Neural progenitor cell (in vitro differentiated cells): Measurements from ENCODE around the gene ELOVL4. TPM values are rescaled to one million over a fixed set of nuclear protein-coding genes. Genes with fewer than 3 reads are reported as not detected.

Experiments
- DNase-seq: peaks from one replicate; pipeline ENCODE4 v3.0.0-alpha.2; 2016; ENCODE audit warnings: low spot score
- H2AFZ ChIP-seq: fragments of 200-600 bp; sonication (generic); replicated peaks from 2 replicates; pipeline ENCODE4 v1.6.1; 2016; ENCODE audit warnings: antibody characterized with exemption
- H3F3A ChIP-seq: fragments of 200-600 bp; sonication (generic); 2 replicates; pipeline ENCODE4 v1.6.1; 2016; ENCODE audit warnings: antibody characterized with exemption, low read depth
- H3K27ac ChIP-seq: fragments of 200-600 bp; sonication (generic); 2 replicates; pipeline ENCODE4 v1.5.1; 2016; ENCODE audit warnings: mild to moderate bottlenecking
- H3K27me3 ChIP-seq: fragments of 200-600 bp; sonication (generic); 2 replicates; pipeline ENCODE4 v1.6.1; 2016; ENCODE audit warnings: mild to moderate bottlenecking, moderate library complexity
- H3K36me3 ChIP-seq: fragments of 200-600 bp; sonication (generic); 2 replicates; pipeline ENCODE4 v1.5.1; 2016
- H3K4me1 ChIP-seq: fragments of 200-600 bp; sonication (generic); 2 replicates; pipeline ENCODE4 v1.6.1; 2016; ENCODE audit warnings: mixed run types
- H3K4me2 ChIP-seq: fragments of 200-600 bp; sonication (generic); 2 replicates; pipeline ENCODE4 v1.6.1; 2016
- H3K4me3 ChIP-seq: fragments of 200-600 bp; sonication (generic); 2 replicates; pipeline ENCODE4 v1.5.1; 2016
- H3K79me2 ChIP-seq: fragments of 200-600 bp; sonication (generic); 2 replicates; pipeline ENCODE4 v1.6.1; 2016; ENCODE audit warnings: low read depth
- H3K9ac ChIP-seq: fragments of 200-600 bp; sonication (generic); 2 replicates; pipeline ENCODE4 v1.6.1; 2016
- H3K9me3 ChIP-seq: fragments of 200-600 bp; sonication (generic); 2 replicates; pipeline ENCODE4 v1.5.1; 2016; ENCODE audit warnings: low read depth
- H4K20me1 ChIP-seq: fragments of 200-600 bp; sonication (generic); 2 replicates; pipeline ENCODE4 v1.6.1; 2016; ENCODE audit warnings: low read depth
- H3K27ac Mint-ChIP-seq: 3 replicates; pipeline ENCODE4 v1.8.0; 2021; ENCODE audit warnings: mixed read lengths
- H3K27me3 Mint-ChIP-seq: 2 replicates; pipeline ENCODE4 v1.8.0; 2022; ENCODE audit warnings: low read depth, mild to moderate bottlenecking, inconsistent platforms, moderate library complexity, mixed read lengths; ENCODE audit not compliant: insufficient read depth
- H3K36me3 Mint-ChIP-seq: 3 replicates; pipeline ENCODE4 v1.8.0; 2021; ENCODE audit warnings: mixed read lengths
- H3K4me1 Mint-ChIP-seq: 3 replicates; pipeline ENCODE4 v1.8.0; 2021; ENCODE audit warnings: mixed read lengths
- H3K4me3 Mint-ChIP-seq: 3 replicates; pipeline ENCODE4 v1.8.0; 2021; ENCODE audit warnings: mild to moderate bottlenecking, moderate library complexity, mixed read lengths
- H3K9me3 Mint-ChIP-seq: 3 replicates; pipeline ENCODE4 v1.8.0; 2020; ENCODE audit warnings: mixed read lengths
- CTCF ChIP-seq: fragments of 200-600 bp; sonication (generic); IDR thresholded peaks from 2 replicates; pipeline ENCODE4 v1.5.1; 2017; ENCODE audit warnings: antibody characterized with exemption, mild to moderate bottlenecking
- EZH2 ChIP-seq: fragments of 200-600 bp; sonication (generic); IDR thresholded peaks from 2 replicates; pipeline ENCODE4 v1.6.1; 2017; ENCODE audit warnings: antibody characterized with exemption, mild to moderate bottlenecking, moderate library complexity
- EZH2phosphoT487 ChIP-seq: fragments of 200-600 bp; sonication (generic); IDR thresholded peaks from 2 replicates; pipeline ENCODE4 v1.6.1; 2017; ENCODE audit warnings: antibody characterized with exemption
- total RNA-seq: library from RNA; depleted of rRNA; stranded (reverse); fragments of >200 nt; gene quantifications from 2 replicates; pipeline ENCODE4 v1.2.3, GENCODE V29; 2015; ENCODE audit warnings: low replicate concordance

ELOVL4 gene
- total RNA-seq, 1 donor from 2014 or later: 17.2 TPM

- DNase-seq: no peak
- H3K4me3 Mint-ChIP-seq: no peak overlapping the region
- H3K27ac Mint-ChIP-seq: no peak overlapping the region
- no peaks in the 10 kb centered on the region for H3K36me3 Mint-ChIP-seq
- H3K9me3 Mint-ChIP-seq: no peaks in the 10 kb centered on the region
- H3K36me3 ChIP-seq: no peaks in the 10 kb centered on the region
- peaks cover 10% of the 10 kb centered on the region for H3K27me3 Mint-ChIP-seq
- H3K4me3 ChIP-seq: no peak overlapping the region
- H3K79me2 ChIP-seq: peaks cover 57% of the 10 kb centered on the region
- peaks cover 5% of the 10 kb centered on the region for H4K20me1 ChIP-seq
- peaks cover 7% of the 10 kb centered on the region for H3K27me3 ChIP-seq
- peaks cover 22% of the 10 kb centered on the region for H3F3A ChIP-seq
- H3K4me2 ChIP-seq: no peak overlapping the region
- H3K27ac ChIP-seq: no peak overlapping the region
- no peak overlapping the region for H2AFZ ChIP-seq
- peaks cover 22% of the 10 kb centered on the region for H3K4me1 Mint-ChIP-seq
- H3K4me1 ChIP-seq: peaks cover 21% of the 10 kb centered on the region
- no peak overlapping the region for H3K9ac ChIP-seq
- no peaks in the 10 kb centered on the region for H3K9me3 ChIP-seq
- no peak for TF ChIP-seq EZH2phosphoT487
Observed at GRCh38 chr6:79943133-79943532, 4.2 kb downstream of the ELOVL4 start.

- Mint-ChIP-seq H3K4me3 (no peak overlapping the region), H3K4me1 (peaks cover 22% of the 10 kb centered on the region), H3K27ac (no peak overlapping the region), H3K27me3 (peaks cover 4% of the 10 kb centered on the region), H3K9me3 (no peaks in the 10 kb centered on the region), H3K36me3 (no peaks in the 10 kb centered on the region)
- peaks cover 21% of the 10 kb centered on the region for H3K4me1 ChIP-seq
- peak overlapping the region; percentile 8 for H3K4me2 ChIP-seq
- no peak for DNase-seq
- H3K36me3 ChIP-seq: no peaks in the 10 kb centered on the region
- peaks cover 15% of the 10 kb centered on the region for H3F3A ChIP-seq
- H3K27me3 ChIP-seq: no peaks in the 10 kb centered on the region
- H3K9ac ChIP-seq: no peak overlapping the region
- H3K4me3 ChIP-seq: no peak overlapping the region
- H4K20me1 ChIP-seq: peaks cover 5% of the 10 kb centered on the region
- H3K27ac ChIP-seq: no peak overlapping the region
- H2AFZ ChIP-seq: no peak overlapping the region
- H3K79me2 ChIP-seq: peaks cover 57% of the 10 kb centered on the region
- no peaks in the 10 kb centered on the region for H3K9me3 ChIP-seq
- no peak for TF ChIP-seq EZH2phosphoT487
- no peak for TF ChIP-seq CTCF
Observed at GRCh38 chr6:79941489-79942151, 5.7 kb downstream of the ELOVL4 start.

GRCh38 chr6:79928478-79928998 lies 18.8 kb downstream of the ELOVL4 start:
- Mint-ChIP-seq H3K4me3 (no peak overlapping the region), H3K4me1 (no peaks in the 10 kb centered on the region), H3K27ac (no peak overlapping the region), H3K27me3 (no peaks in the 10 kb centered on the region), H3K9me3 (no peaks in the 10 kb centered on the region), H3K36me3 (no peaks in the 10 kb centered on the region)
- Histone ChIP-seq H3K36me3 (no peaks in the 10 kb centered on the region), H3K27ac (no peak overlapping the region), H4K20me1 (no peaks in the 10 kb centered on the region), H3F3A (no peaks in the 10 kb centered on the region), H3K4me3 (no peak overlapping the region), H3K4me1 (peaks cover 4% of the 10 kb centered on the region), H3K9ac (no peak overlapping the region), H3K9me3 (no peaks in the 10 kb centered on the region), H3K79me2 (peaks cover 3% of the 10 kb centered on the region), H3K4me2 (no peak overlapping the region), H2AFZ (no peak overlapping the region), H3K27me3 (no peaks in the 10 kb centered on the region)
- DNase-seq: no peak
- TF ChIP-seq EZH2phosphoT487: no peak
- TF ChIP-seq EZH2: no peak
- TF ChIP-seq CTCF: no peak

- DNase-seq: no peak
- no peak overlapping the region for H3K27ac Mint-ChIP-seq
- H3K36me3 ChIP-seq: no peaks in the 10 kb centered on the region
Observed at GRCh38 chr6:79927758-79928157, 19.6 kb downstream of the ELOVL4 start.

More at GRCh38 chr6:79927758-79928157, 19.6 kb downstream of the ELOVL4 start:
- Mint-ChIP-seq H3K4me3 (no peak overlapping the region), H3K4me1 (no peaks in the 10 kb centered on the region), H3K36me3 (no peaks in the 10 kb centered on the region), H3K27me3 (no peaks in the 10 kb centered on the region), H3K9me3 (no peaks in the 10 kb centered on the region)
- Histone ChIP-seq H3K9ac (no peak overlapping the region), H3K79me2 (peaks cover 3% of the 10 kb centered on the region), H2AFZ (no peak overlapping the region), H4K20me1 (no peaks in the 10 kb centered on the region), H3K27ac (no peak overlapping the region), H3K4me2 (no peak overlapping the region), H3F3A (no peaks in the 10 kb centered on the region), H3K27me3 (no peaks in the 10 kb centered on the region), H3K4me1 (peaks cover 4% of the 10 kb centered on the region), H3K4me3 (no peak overlapping the region), H3K9me3 (no peaks in the 10 kb centered on the region)
- TF ChIP-seq EZH2phosphoT487 (no peak), EZH2 (no peak), CTCF (no peak)
